HG03280 (cell line): ENCODE results near the gene GSE1.

Experiments used
- ATAC-seq: cut with Tn5 transposase; IDR thresholded peaks from one replicate; pipeline ENCODE4 v1.9.1; 2021; ENCODE audit warnings: mild to moderate bottlenecking, moderate library complexity; ENCODE audit not compliant: unreplicated experiment

Gene GSE1

DNA sequence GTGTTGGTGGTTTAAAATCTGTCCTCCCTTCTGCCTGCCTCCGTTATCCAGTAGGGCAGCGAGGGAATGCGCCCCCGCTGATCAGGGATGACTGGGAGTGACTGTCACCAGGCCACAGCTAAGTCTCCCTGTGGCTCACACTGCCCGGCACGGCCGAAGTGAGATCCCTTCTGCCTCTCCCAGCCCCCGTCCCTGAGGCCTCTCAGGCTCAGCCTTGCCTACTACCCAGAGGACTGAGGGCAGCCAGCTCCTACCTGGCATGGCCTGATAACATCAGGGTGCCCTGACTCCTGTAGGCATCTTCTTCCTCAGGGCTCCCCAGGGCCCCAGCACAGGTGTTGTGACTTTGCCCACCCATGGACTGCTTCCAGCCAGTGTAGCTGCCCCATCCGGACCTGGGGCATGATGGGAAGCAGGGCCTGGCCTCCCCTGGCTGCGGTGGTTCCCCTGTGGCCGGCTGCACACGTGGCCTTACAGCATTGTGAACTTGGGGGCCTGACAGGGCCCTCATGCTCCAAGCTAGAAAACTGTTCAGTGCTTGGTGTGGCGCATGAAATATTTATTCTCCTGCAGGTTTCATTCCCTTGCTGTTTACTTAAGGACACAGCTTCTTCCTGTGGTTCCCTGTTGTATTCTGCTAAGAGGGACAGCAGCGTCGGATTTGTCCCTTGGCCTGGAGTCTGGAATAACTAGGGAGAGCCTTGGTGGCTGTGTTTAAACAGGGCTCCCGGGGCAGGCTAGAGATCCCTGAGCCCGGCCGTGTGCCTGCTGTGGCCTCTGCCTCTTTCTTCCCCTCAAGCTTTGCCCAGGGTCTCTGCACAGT lies 45.6 kb downstream of the GSE1 start:
- no peak for ATAC-seq

GRCh38 chr16:85659336-85659735 lies 46.2 kb downstream of the GSE1 start:
- no peak for ATAC-seq

GRCh38 chr16:85659805-85660511 lies 46.8 kb downstream of the GSE1 start:
- no peak for ATAC-seq

GRCh38 chr16:85660843-85661739 lies 48.0 kb downstream of the GSE1 start:
- no peak for ATAC-seq

DNA sequence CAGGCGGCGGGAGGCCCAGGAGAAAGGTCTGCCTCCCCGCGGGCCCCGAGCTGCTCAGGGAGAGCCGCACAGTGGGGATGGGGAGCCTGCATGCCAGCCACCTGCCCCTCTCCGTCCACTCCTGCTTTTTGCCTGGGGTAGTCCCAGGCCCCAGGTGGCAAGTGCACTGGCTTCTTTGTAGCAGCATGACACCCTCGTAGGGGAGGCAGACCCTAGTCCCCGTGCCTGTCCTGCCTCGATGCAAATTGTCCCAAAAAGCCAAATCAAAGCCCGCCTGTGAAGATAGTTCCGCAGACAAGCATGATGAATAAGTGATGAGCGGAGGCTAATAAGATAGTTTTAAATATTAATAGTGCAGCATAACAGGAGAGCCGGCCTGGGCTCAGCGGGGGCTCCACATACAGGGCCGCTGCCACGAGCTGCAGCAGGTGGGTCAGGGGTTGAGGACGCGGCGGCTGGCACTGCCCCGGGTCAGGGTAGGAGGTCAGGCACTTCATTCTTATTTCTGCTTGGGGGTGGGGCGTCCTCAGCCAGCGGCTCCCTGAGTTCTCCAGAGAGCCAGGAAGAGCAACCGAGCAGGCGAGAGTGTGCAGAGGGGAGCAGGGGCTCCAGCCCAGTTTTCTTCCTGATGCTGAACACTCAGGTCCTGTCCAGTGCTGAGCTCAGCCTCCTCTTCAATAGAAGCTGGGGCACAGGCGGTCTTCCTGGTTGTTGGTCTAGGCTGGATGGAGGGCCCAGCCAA lies 48.8 kb downstream of the GSE1 start:
- ATAC-seq, result no peak

- ATAC-seq, result no peak
Observed at GRCh38 chr16:85662482-85662812, 49.3 kb downstream of the GSE1 start.

DNA sequence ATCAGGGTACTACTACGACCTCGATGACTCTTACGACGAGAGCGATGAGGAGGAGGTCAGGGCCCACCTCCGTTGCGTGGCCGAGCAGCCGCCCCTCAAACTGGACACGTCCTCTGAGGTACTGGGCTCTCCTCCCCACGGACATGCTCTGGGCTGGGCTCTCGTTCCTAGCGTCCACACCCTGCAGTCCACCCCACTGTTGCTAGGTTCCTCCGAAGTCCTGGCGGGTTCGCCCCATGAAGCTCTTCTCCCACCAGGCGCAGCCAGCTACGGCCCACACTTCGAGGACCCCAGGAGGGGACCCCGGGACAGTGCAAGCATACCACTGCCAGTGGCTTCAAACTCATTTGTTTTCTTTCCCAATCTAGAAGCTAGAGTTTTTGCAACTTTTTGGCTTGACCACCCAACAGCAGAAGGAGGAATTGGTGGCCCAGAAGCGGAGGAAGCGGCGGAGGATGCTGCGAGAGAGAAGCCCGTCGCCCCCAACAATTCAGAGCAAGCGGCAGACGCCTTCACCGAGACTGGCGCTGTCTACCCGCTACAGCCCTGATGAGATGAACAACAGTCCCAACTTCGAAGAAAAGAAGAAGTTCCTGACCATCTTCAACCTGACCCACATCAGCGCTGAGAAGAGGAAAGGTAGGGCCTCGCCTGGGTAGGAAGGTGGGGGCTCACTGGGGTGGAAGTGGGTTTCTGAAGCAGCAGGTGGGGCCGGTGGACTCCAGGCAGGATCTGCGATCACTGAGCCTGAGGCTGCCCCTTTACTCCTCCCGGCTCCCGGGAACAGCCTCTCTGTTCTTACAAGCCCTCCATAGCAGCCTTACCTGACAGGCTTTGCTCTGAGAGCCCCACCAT lies 50.1 kb downstream of the GSE1 start:
- no peak for ATAC-seq

DNA sequence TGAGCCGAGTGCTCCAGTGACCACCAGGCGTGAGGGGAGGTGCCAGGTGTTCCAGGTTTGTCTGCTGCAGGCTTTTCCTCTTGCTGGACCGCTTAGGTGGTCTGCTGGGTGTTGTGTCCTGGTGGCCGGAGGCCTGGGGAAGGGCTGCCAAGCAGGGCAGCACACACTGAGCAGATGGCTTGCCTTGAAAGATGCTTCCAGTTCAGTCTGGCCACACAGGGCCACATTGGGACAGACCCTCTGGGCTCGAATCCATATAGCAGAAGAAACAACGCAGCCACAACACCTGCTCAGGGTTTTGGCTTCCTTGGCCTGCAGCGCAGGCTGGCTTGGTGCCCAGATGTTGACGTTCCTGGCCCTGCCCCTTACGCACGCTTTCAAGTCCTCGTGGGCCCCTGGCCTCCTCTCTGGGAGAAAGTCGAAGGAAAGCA lies 50.8 kb downstream of the GSE1 start:
- ATAC-seq, result no peak

DNA sequence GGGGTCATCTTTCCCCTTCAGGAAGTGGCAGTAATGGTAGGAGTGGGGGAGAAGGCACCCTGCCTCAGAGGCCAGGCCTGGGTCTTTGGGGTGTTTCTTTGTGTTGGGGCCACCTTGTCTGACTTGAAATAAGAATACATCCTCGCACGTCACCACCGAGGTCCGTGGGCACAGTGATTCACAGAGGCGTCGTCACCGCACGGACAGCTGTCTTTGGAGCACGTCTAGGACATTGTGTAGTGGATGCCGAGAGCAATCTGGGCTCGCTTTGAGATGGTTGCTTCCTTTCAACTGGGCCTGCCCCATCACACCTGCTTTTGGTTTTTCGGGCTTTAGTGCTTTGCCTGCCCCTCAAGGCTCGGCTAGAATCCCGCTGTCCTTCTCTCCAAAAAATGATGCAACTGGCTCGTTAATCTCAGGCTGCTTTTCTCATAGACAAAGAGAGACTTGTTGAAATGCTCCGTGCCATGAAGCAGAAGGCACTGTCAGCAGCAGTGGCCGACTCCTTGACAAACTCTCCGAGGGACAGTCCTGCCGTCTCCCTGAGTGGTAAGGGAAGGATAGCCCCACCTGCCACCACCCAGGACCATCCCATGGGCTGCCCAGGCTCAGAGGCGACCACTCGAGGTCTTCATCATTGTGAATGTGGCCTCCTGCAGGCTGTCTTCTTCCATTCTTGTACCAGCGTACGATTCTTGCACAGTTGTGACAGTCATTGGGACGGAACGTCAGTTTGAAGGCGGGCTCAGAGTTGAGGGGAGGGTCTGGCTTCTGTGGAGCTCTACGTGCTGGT lies 51.7 kb downstream of the GSE1 start:
- ATAC-seq, result no peak

GRCh38 chr16:85665373-85665740 lies 52.2 kb downstream of the GSE1 start:
- ATAC-seq, result no peak

GRCh38 chr16:85665929-85666328 lies 52.8 kb downstream of the GSE1 start:
- ATAC-seq, result no peak

DNA sequence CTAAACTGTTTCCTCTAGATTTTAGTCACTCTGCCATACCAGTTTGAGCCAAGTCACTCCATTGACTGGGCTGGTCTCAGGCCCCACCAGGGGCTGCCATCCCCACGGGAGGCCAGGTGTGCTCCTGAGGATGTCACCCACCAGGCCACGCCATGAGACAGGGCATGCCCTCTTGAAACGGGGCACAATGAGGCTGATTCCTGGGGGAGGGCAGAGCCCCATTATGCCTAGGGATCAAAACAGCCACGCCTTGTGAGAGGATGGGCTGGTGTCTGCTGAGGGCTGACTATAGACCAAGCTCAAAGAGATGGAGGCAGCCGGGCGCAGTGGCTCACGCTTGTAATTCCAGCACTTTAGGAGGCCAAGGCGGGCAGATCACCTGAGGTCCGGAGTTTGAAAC lies 54.1 kb downstream of the GSE1 start:
- no peak for ATAC-seq

GRCh38 chr16:85667841-85668413 lies 54.8 kb downstream of the GSE1 start:
- ATAC-seq, result no peak

- ATAC-seq, result no peak
Observed at GRCh38 chr16:85668676-85669424, 55.7 kb downstream of the GSE1 start.

GRCh38 chr16:85670840-85671239 lies 57.7 kb downstream of the GSE1 start:
- ATAC-seq, result no peak

DNA sequence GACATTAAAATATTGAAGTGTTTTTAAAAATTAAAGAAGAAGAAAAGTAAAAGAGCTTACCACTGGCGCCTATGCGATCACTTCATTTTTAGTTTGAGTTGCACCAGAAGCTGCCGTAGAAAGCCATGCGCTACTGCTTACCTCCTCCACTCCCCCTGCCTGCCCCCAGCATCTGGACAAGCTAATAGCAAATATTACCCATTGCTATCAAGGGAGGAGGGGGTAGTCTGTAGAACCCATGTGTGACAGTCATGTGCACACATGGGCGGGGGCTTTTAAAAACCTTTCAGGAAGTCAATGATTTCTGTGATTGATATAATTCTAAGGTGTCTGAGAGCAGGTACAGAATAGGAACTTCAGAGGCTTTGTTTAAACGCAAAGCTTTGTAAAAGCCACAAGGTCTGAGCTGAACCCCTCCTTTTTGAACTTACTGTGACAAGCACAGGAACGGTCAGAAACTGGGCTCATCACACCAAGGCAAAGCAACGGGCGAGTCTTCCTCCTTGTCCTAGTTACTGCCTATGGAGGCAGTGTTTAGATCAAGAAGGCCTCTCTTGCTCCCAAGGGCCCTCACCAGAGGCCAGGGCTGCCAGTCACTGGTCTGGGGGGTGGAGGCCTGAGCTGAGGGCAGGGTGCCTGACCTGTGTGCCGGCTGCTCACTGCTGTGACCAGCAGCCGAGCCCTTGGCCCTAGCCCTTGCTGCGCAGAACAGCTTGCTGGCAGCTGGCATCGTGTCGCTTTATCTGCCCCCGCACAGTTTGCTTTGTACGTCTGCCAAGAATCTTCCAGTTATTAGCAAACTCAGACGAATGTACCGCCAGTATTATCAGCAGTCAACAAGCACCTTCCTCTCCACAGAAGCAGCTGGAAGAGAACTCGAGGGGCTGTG lies 60.7 kb downstream of the GSE1 start:
- ATAC-seq, result no peak

- ATAC-seq, result no peak
Observed at GRCh38 chr16:85674418-85674755, 61.3 kb downstream of the GSE1 start.
